NT2/D1 (cell line): ENCODE measurements around the gene SPC24.

Experiments
- SUZ12 ChIP-seq: IDR thresholded peaks from 2 replicates; pipeline ENCODE4 v1.6.1; 2011; ENCODE audit not compliant: insufficient read length, insufficient read depth; ENCODE audit errors: extremely low read depth
- YY1 ChIP-seq: IDR thresholded peaks from 2 replicates; pipeline ENCODE4 v1.6.1; 2011; ENCODE audit not compliant: insufficient read length, insufficient read depth
- ZNF274 ChIP-seq: IDR thresholded peaks from 2 replicates; pipeline ENCODE4 v1.6.1; 2011; ENCODE audit warnings: mild to moderate bottlenecking, low read depth, low read length

GRCh38 chr19:11176466-11177193, 21.0 kb upstream of the SPC24 start:
- TF ChIP-seq SUZ12 = no peak
- TF ChIP-seq ZNF274 = no peak
- no peak for TF ChIP-seq YY1
